ENCODE measurements around the gene FITM1. TPM values are rescaled to one million over a fixed set of nuclear protein-coding genes. Genes with fewer than 3 reads are reported as not detected.
A peak's percentile ranks its signal among the peaks of the same experiment; 100 is the strongest.

FITM1 gene
- total and polyA plus RNA-seq, 4 experiments from 2014 or later: 0.69 to 4.2 (median 2.0) TPM

DNA sequence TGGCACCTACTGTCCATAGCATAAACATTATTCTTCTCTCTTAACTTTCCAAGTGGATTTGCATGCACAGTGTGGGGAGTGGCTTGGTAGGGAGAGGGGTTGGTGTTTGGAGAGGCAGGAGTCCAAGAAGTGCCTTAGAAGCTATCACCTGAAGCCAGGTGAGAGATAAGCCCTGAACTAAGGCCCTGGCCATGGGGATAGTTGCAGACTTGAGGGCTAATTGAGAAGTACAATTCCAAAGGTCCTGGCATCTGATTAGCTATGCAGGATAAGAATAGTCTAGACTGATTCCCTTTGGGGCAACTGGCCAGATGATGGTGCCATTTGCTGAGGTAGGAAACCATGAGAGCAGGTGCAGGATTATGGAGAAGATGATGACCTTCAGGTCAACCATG lies 38.4 kb upstream of the FITM1 start:
- Mint-ChIP-seq H3K27ac (peak overlapping the region in 2 of 7 donors; percentile 82 to 84), H3K36me3 (peaks cover 0 to 16% of the 10 kb centered on the region in 2 donors), H3K4me3 (peak overlapping the region in 6 of 8 donors; percentile 1 to 98 (median 58)), H3K27me3 (no peaks in the 10 kb centered on the region), H3K4me1 (peaks cover 21 to 47% (median 33%) of the 10 kb centered on the region in 4 donors), H3K9me3 (no peaks in the 10 kb centered on the region)
- H3K4me3 ChIP-seq (ENCODE audit: low read length in 2 of 2): no peak overlapping the region
- POLR2A ChIA-PET (ENCODE audit: partially characterized antibody): interaction anchor here (0.7 to 8.8 kb wide), 7 partner anchors 10 to 121 kb away, joined by 4 to 137 read pairs (median 29); partner anchors contain the start of genes CARMIL3, CHMP4A, DCAF11 and IRF9
- no peak overlapping the region for H3K27ac ChIP-seq (ENCODE audit: low read depth, low read length)
- intact Hi-C loops (cut with micrococcal nuclease): loop anchor here (10.0 kb wide), 1 partner anchor 53 kb away; the partner anchor contains the start of genes EMC9, PSME2 and RNF31
- no peak for DNase-seq
- peaks cover 5% of the 10 kb centered on the region for H3K36me3 ChIP-seq (ENCODE audit: insufficient read depth, low read length)
- peaks cover 26% of the 10 kb centered on the region for H3K4me1 ChIP-seq (ENCODE audit: insufficient read depth, low read length)
- no peaks in the 10 kb centered on the region for H3K27me3 ChIP-seq (ENCODE audit: insufficient read depth, low read length)
- CTCF ChIA-PET (ENCODE audit: partially characterized antibody): interaction anchor here (0.8 to 12.2 kb wide), 8 partner anchors 13 to 218 kb away, joined by 3 to 475 read pairs (median 16); partner anchors contain the start of genes CARMIL3, DCAF11, IRF9 and LTB4R2
- H3K9me3 ChIP-seq (ENCODE audit: control insufficient read depth in 1 of 2, low read length in 2 of 2): no peaks in the 10 kb centered on the region

DNA sequence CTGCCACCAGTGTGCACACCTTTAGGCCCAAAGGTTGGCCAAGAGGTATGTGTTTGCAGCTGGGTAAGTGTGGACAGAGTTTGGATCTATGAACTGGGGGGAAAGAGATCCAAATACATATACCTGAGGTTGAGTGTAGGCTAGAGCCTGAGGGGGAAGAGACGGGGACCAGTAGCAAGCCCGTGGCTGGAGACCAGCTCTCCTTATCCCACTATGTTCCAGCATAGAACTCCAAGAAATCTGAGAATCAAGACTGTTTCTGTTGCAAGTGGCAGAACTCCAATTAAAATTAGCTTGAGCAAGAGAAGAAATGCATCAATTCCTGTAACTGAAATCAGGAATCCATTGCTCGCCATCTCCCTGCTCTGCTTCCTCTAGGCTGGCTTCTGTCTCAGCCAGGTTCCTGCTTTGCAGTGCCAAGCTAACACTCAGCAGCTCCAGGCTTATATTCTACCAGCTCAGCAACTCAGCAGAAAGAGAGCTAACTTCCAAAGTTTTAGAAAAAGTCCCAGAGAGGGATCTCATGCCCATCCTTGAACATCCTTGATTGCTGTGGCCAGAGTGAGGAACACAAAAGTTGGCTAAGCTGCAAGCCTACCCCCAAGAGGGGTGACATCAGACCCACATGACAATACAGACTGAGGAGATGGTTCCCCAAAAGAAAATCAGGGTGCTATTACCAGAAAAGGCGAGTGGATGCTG lies 37.8 kb upstream of the FITM1 start:
- H3K27me3 Mint-ChIP-seq: no peaks in the 10 kb centered on the region
- no peak for DNase-seq
- CTCF ChIA-PET (ENCODE audit: partially characterized antibody): interaction anchor here (0.8 to 12.2 kb wide), 7 partner anchors 13 to 217 kb away, joined by 3 to 475 read pairs (median 26); partner anchors contain the start of genes CARMIL3, DCAF11, IRF9 and LTB4R2

DNA sequence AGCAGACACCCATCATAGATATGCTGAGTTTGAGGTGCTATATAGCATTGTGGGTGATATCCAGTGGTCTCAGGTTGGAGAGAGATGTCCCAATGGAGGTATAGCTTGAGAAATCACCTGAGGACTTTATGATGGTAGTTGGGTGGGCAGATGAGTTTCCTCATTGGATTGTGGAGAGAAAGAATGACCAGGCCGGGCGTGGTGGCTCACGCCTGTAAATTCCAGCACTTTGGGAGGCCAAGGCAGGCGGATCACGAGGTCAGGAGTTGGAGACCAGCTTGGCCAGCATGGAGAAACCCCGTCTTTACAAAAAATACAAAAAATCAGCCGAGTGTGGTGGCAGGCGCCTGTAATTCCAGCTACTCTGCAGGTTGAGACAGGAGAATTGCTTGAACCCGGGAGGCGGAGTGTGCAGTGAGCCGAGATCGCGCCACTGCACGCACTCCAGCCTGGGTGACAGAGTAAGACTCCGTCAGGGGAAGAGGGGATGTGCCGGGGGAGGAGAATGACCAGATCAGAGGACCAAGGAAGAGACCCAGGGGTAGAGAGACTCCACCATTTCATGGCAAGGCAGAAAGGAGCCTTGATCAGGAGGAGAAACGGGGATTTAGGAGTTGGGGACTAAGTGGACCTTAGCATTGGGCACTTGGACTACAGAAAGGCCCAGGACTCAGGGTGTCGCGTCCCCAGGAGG lies 37.1 kb upstream of the FITM1 start:
- no peaks in the 10 kb centered on the region for H3K9me3 ChIP-seq (ENCODE audit: control insufficient read depth in 1 of 2, low read length in 2 of 2)
- H3K4me1 ChIP-seq (ENCODE audit: insufficient read depth, low read length): peaks cover 26% of the 10 kb centered on the region
- intact Hi-C loops (cut with micrococcal nuclease): loop anchor here (10.0 kb wide), 1 partner anchor 51 kb away; the partner anchor contains the start of genes EMC9, PSME2 and RNF31
- POLR2A ChIA-PET (ENCODE audit: partially characterized antibody): interaction anchor here (0.7 to 8.8 kb wide), 15 partner anchors 11 to 337 kb away, joined by 3 to 137 read pairs (median 8); partner anchors contain the start of genes CARMIL3, CHMP4A, DCAF11 and DHRS1
- H3K27ac ChIP-seq (ENCODE audit: low read depth, low read length): peak overlapping the region; percentile 84
- Mint-ChIP-seq H3K4me3 (peak overlapping the region; percentile 91 to 100 (median 98)), H3K36me3 (peaks cover 0 to 18% of the 10 kb centered on the region in 2 donors), H3K4me1 (peaks cover 21 to 47% (median 33%) of the 10 kb centered on the region in 4 donors), H3K27ac (peak overlapping the region; percentile 82 to 98 (median 87)), H3K9me3 (no peaks in the 10 kb centered on the region), H3K27me3 (no peaks in the 10 kb centered on the region)
- H3K27me3 ChIP-seq (ENCODE audit: insufficient read depth, low read length): no peaks in the 10 kb centered on the region
- CTCF ChIA-PET (ENCODE audit: partially characterized antibody): interaction anchor here (1.0 to 12.2 kb wide), 8 partner anchors 12 to 338 kb away, joined by 3 to 475 read pairs (median 16); partner anchors contain the start of genes CARMIL3, DCAF11, IRF9 and NRL
- peaks cover 5% of the 10 kb centered on the region for H3K36me3 ChIP-seq (ENCODE audit: insufficient read depth, low read length)
- DNase-seq: no peak
- peak overlapping the region in 1 of 2 donors; percentile 82 for H3K4me3 ChIP-seq (ENCODE audit: low read length in 2 of 2)

More for the DNA sequence above, 37.8 kb upstream of the FITM1 start:
- H3K36me3 ChIP-seq (ENCODE audit: insufficient read depth, low read length): peaks cover 5% of the 10 kb centered on the region
- H3K4me1 Mint-ChIP-seq: peaks cover 21 to 47% (median 33%) of the 10 kb centered on the region in 4 donors
- no peaks in the 10 kb centered on the region for H3K9me3 Mint-ChIP-seq
- no peak overlapping the region for H3K27ac ChIP-seq (ENCODE audit: low read depth, low read length)
- intact Hi-C loops (cut with micrococcal nuclease): loop anchor here (10.0 kb wide), 1 partner anchor 52 kb away; the partner anchor contains the start of genes EMC9, PSME2 and RNF31
- H3K27ac Mint-ChIP-seq: peak overlapping the region in 5 of 7 donors; percentile 82 to 98 (median 86)
- H3K27me3 ChIP-seq (ENCODE audit: insufficient read depth, low read length): no peaks in the 10 kb centered on the region
- no peak overlapping the region for H3K4me3 ChIP-seq (ENCODE audit: low read length in 2 of 2)
- POLR2A ChIA-PET (ENCODE audit: partially characterized antibody): interaction anchor here (0.7 to 8.8 kb wide), 9 partner anchors 10 to 120 kb away, joined by 4 to 137 read pairs (median 20); partner anchors contain the start of genes CARMIL3, CHMP4A, DCAF11 and IRF9
- H3K9me3 ChIP-seq (ENCODE audit: control insufficient read depth in 1 of 2, low read length in 2 of 2): no peaks in the 10 kb centered on the region
- peak overlapping the region; percentile 91 to 100 (median 98) for H3K4me3 Mint-ChIP-seq
- H3K36me3 Mint-ChIP-seq: peaks cover 0 to 16% of the 10 kb centered on the region in 2 donors
- H3K4me1 ChIP-seq (ENCODE audit: insufficient read depth, low read length): peaks cover 26% of the 10 kb centered on the region

DNA sequence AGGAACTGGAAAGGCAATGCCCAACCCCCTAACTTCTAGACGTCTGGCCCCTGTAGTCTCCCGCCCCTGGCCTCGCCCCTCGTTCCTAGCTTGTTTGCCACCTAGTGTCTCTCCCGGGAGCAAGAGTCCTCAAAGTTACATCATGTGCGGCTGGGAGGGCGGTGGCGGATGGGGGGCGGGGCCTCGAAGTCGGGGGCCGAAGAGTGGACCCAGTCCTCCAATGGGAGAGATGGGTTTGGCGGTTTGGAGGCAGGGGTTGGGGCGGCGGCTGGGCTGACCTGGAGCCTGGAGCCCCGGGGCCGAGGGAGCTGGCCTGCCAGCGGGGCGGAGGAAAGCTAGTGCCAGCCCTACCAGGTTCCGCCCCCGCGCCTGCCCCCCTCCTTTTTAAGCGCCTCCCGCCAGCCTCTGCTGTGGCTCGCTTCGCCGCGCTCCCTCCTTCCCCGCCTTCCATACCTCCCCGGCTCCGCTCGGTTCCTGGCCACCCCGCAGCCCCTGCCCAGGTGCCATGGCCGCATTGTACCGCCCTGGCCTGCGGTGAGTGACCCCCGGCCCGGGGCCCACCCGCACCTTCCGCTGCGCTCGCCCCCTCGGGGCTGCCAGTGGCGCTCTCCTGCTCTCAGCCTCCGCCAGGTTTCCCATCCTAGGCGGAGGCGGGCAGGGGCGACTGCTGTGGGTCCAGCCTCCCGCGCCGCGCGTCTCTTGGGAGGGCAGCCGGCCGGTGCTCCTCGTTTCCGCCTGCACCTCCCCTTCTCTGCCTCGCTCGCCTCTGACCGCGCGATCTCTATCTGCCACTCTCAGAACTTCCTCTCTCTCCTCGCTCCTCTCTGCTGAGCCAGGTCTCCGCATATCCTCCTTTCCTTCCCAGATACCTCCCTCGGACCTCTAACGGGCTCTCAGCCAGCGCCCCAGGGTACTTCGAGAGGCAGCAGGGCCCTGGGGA lies 36.3 kb upstream of the FITM1 start, which contains the start of gene PCK2:
TSS of gene PCK2 (plus strand) at position 411 of the 940 bp plus-strand sequence. CDS start at position 506, 95 bp downstream.
- Mint-ChIP-seq H3K36me3 (peaks cover 0 to 18% of the 10 kb centered on the region in 2 donors), H3K4me3 (peak within 1 kb of the TSS; percentile 91 to 100 (median 98)), H3K9me3 (no peaks in the 10 kb centered on the region), H3K4me1 (peaks cover 21 to 47% (median 33%) of the 10 kb centered on the region in 4 donors), H3K27me3 (no peaks in the 10 kb centered on the region), H3K27ac (peak within 1 kb of the TSS; percentile 84 to 98 (median 97))
- H3K4me1 ChIP-seq (ENCODE audit: insufficient read depth, low read length): peaks cover 26% of the 10 kb centered on the region
- peak within 1 kb of the TSS; percentile 84 for H3K27ac ChIP-seq (ENCODE audit: low read depth, low read length)
- POLR2A ChIA-PET (ENCODE audit: partially characterized antibody): interaction anchor here (0.7 to 8.8 kb wide), 19 partner anchors 12 to 791 kb away, joined by 3 to 137 read pairs (median 5); partner anchors contain the start of genes CARMIL3, CHMP4A, DCAF11 and DHRS1
- H3K27me3 ChIP-seq (ENCODE audit: insufficient read depth, low read length): no peaks in the 10 kb centered on the region
- H3K9me3 ChIP-seq (ENCODE audit: control insufficient read depth in 1 of 2, low read length in 2 of 2): no peaks in the 10 kb centered on the region
- DNase-seq: peak; percentile 53 to 75 (median 61)
- intact Hi-C loops (cut with micrococcal nuclease): loop anchor here (1.0 to 10.0 kb wide), 6 partner anchors 13 to 67 kb away; partner anchors contain the start of genes DCAF11, EMC9, IRF9 and NRL
- CTCF ChIA-PET (ENCODE audit: partially characterized antibody): interaction anchor here (1.0 to 12.2 kb wide), 11 partner anchors 11 to 463 kb away, joined by 3 to 475 read pairs (median 5); partner anchors contain the start of genes CARMIL3, DCAF11, IRF9 and NRL
- H3K36me3 ChIP-seq (ENCODE audit: insufficient read depth, low read length): peaks cover 8% of the 10 kb centered on the region
- H3K4me3 ChIP-seq (ENCODE audit: low read length in 2 of 2): peak within 1 kb of the TSS; percentile 82 to 90

DNA sequence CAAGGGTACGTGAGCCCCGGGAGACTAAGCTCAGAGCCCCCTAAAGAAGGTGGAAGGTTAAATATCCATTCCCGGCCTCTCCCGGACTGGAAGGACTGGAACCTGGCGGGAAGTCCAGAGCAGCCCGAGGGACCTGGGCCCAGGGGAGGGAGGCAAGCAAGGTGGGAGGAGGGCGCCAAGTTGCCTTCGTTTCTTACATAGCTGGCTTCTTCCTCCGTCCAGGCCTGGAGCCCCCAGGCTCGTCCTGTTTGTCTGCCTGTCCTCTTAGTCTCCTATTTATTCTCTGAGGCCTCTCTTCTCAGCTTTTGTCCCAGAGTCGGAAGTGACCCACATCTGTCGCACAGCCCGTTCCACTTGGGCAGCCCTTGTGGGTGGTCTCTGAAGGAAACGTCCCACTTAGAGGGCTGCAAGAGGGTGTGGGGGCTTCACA lies 35.6 kb upstream of the FITM1 start:
- DNase-seq: peak in 2 of 5 donors; percentile 10 to 16
- Histone ChIP-seq H3K4me3 (ENCODE audit: low read length in 2 of 2) (peak overlapping the region; percentile 82 to 90), H3K27ac (ENCODE audit: low read depth, low read length) (peak overlapping the region; percentile 84), H3K27me3 (ENCODE audit: insufficient read depth, low read length) (no peaks in the 10 kb centered on the region), H3K36me3 (ENCODE audit: insufficient read depth, low read length) (peaks cover 13% of the 10 kb centered on the region), H3K4me1 (ENCODE audit: insufficient read depth, low read length) (peaks cover 26% of the 10 kb centered on the region), H3K9me3 (ENCODE audit: control insufficient read depth in 1 of 2, low read length in 2 of 2) (no peaks in the 10 kb centered on the region)
- POLR2A ChIA-PET (ENCODE audit: partially characterized antibody): interaction anchor here (0.8 to 8.8 kb wide), 15 partner anchors 13 to 792 kb away, joined by 3 to 137 read pairs (median 8); partner anchors contain the start of genes CARMIL3, DCAF11, IRF9 and KHNYN
- Mint-ChIP-seq H3K4me3 (peak overlapping the region; percentile 91 to 100 (median 98)), H3K9me3 (no peaks in the 10 kb centered on the region), H3K27ac (peak overlapping the region; percentile 84 to 98 (median 97)), H3K4me1 (peaks cover 21 to 47% (median 32%) of the 10 kb centered on the region in 4 donors), H3K36me3 (peaks cover 6 to 24% of the 10 kb centered on the region in 2 donors), H3K27me3 (no peaks in the 10 kb centered on the region)
- intact Hi-C loops (cut with micrococcal nuclease): loop anchor here (1.0 to 10.0 kb wide), 6 partner anchors 14 to 66 kb away; partner anchors contain the start of genes DCAF11, EMC9, IRF9 and NRL
- CTCF ChIA-PET (ENCODE audit: partially characterized antibody): interaction anchor here (1.0 to 12.2 kb wide), 8 partner anchors 11 to 464 kb away, joined by 4 to 475 read pairs (median 20); partner anchors contain the start of genes CARMIL3, DCAF11, IRF9 and NRL

Data from CD4-positive, alpha-beta memory T cell (primary cell).